CD14-positive monocyte (primary cell): Measurements from ENCODE around the gene CDC42BPB. TPM values are rescaled to one million over a fixed set of nuclear protein-coding genes. Genes with fewer than 3 reads are reported as not detected.

Experiments
- DNase-seq, 3 donors: peaks; one replicate each; pipeline ENCODE4 v3.0.0-alpha.2; 2011 to 2022
- H2AFZ ChIP-seq: 2 replicates; pipeline ENCODE4 v1.6.0; 2012; ENCODE audit warnings: mild to moderate bottlenecking, low read depth, low read length, inconsistent platforms; ENCODE audit not compliant: insufficient read depth, poor library complexity, severe bottlenecking
- H3K27ac ChIP-seq, 2 donors: 1 replicate in 1 of 2; 2 replicates in 1 of 2; pipeline ENCODE4 v1.5.1; 2012 to 2013; ENCODE audit warnings: low read length in 2 of 2, control low read depth in 1 of 2, inconsistent platforms in 1 of 2, low read depth in 1 of 2, mild to moderate bottlenecking in 1 of 2
- H3K27me3 ChIP-seq, 2 donors: one replicate each; pipeline versions ENCODE4 v1.6.0 to v1.6.1; 2011 to 2013; ENCODE audit warnings: low read length in 2 of 2; ENCODE audit not compliant: control insufficient read depth in 2 of 2, insufficient read depth in 2 of 2
- H3K36me3 ChIP-seq, 2 donors: replicated peaks in 1 of 2; 1 replicate in 1 of 2; 2 replicates in 1 of 2; pipeline versions ENCODE4 v1.5.1 to v1.6.1; 2012 to 2013; ENCODE audit warnings: low read length in 2 of 2, control low read depth in 1 of 2, inconsistent platforms in 1 of 2, mild to moderate bottlenecking in 1 of 2; ENCODE audit not compliant: insufficient read depth in 2 of 2, control insufficient read depth in 1 of 2
- H3K4me1 ChIP-seq, 2 donors: 1 replicate in 1 of 2; 2 replicates in 1 of 2; pipeline versions ENCODE4 v1.5.1 to v1.6.1; 2012 to 2013; ENCODE audit warnings: low read length in 2 of 2, control low read depth in 1 of 2, inconsistent platforms in 1 of 2, mild to moderate bottlenecking in 1 of 2, moderate library complexity in 1 of 2; ENCODE audit not compliant: insufficient read depth in 2 of 2, control insufficient read depth in 1 of 2
- H3K4me2 ChIP-seq: replicated peaks from 2 replicates; pipeline ENCODE3; 2012; ENCODE audit warnings: low read length, moderate library complexity, mild to moderate bottlenecking; ENCODE audit not compliant: poor library complexity, severe bottlenecking; ENCODE audit errors: extremely low read depth
- H3K4me3 ChIP-seq, 3 experiments: fragments of 200-600 bp in 1 of 3; sonication (generic) in 1 of 3; replicated peaks in 1 of 3; 1 replicate in 2 of 3; 2 replicates in 1 of 3; pipeline ENCODE4 v1.5.1; 2011 to 2013; ENCODE audit warnings: low read length in 3 of 3, mild to moderate bottlenecking in 3 of 3, control low read depth in 2 of 3, low read depth in 2 of 3, inconsistent platforms in 1 of 3, moderate library complexity in 1 of 3
- H3K79me2 ChIP-seq: 2 replicates; pipeline ENCODE4 v1.6.0; 2012; ENCODE audit warnings: mild to moderate bottlenecking, control low read depth, inconsistent platforms, low read length, moderate library complexity; ENCODE audit not compliant: insufficient read depth
- H3K9ac ChIP-seq: 2 replicates; pipeline ENCODE4 v1.6.0; 2017; ENCODE audit warnings: low read length, mild to moderate bottlenecking; ENCODE audit not compliant: insufficient read depth, poor library complexity, severe bottlenecking
- H3K9me3 ChIP-seq, 2 donors: replicated peaks in 1 of 2; 1 replicate in 1 of 2; 2 replicates in 1 of 2; pipeline versions ENCODE4 v1.5.1 to v1.6.1; 2012 to 2013; ENCODE audit warnings: low read length in 2 of 2, control low read depth in 1 of 2; ENCODE audit not compliant: control insufficient read depth in 1 of 2, insufficient read depth in 1 of 2
- H4K20me1 ChIP-seq: 2 replicates; pipeline ENCODE4 v1.6.0; 2012; ENCODE audit warnings: mild to moderate bottlenecking, low read length, control low read depth, moderate library complexity; ENCODE audit not compliant: insufficient read depth
- H3K27ac Mint-ChIP-seq, 7 donors: one replicate each; pipeline ENCODE4 v1.8.0; 2020; ENCODE audit warnings: mild to moderate bottlenecking in 7 of 7, mixed read lengths in 7 of 7, moderate library complexity in 6 of 7, inconsistent platforms in 2 of 7
- H3K27me3 Mint-ChIP-seq, 3 donors: one replicate each; pipeline ENCODE4 v1.8.0; 2021 to 2022; ENCODE audit warnings: low read depth in 3 of 3, mild to moderate bottlenecking in 3 of 3, mixed read lengths in 3 of 3, moderate library complexity in 3 of 3, inconsistent platforms in 1 of 3
- H3K36me3 Mint-ChIP-seq, 2 donors: one replicate each; pipeline ENCODE4 v1.8.0; 2020; ENCODE audit warnings: mixed read lengths in 2 of 2, inconsistent platforms in 1 of 2, mild to moderate bottlenecking in 1 of 2
- H3K4me1 Mint-ChIP-seq: one replicate; pipeline ENCODE4 v1.8.0; 2020; ENCODE audit warnings: mild to moderate bottlenecking, mixed read lengths
- H3K4me3 Mint-ChIP-seq, 2 donors: one replicate each; pipeline ENCODE4 v1.8.0; 2020; ENCODE audit warnings: mild to moderate bottlenecking in 2 of 2, mixed read lengths in 2 of 2, moderate library complexity in 1 of 2
- H3K9me3 Mint-ChIP-seq, 7 donors: one replicate each; pipeline ENCODE4 v1.8.0; 2020 to 2022; ENCODE audit warnings: mixed read lengths in 7 of 7, mild to moderate bottlenecking in 6 of 7, moderate library complexity in 6 of 7, inconsistent platforms in 2 of 7
- WGBS: methylation state at CpG from one replicate; pipeline ENCODE4 v1.1.5; 2013; ENCODE audit warnings: missing lambda C conversion rate; ENCODE audit not compliant: insufficient coverage; 5-methylcytosine and 5-hydroxymethylcytosine counted together
- intact Hi-C, 2 donors: fragments of 100-400 bp; cut with micrococcal nuclease; formaldehyde crosslinking; loops; one replicate each; pipeline versions ENCODE4 v1.15.0 to v1.15.1; 2023
- polyA plus RNA-seq, 3 donors: library from polyadenylated mRNA; depleted of rRNA in 1 of 3; unstranded in 2 of 3; stranded (reverse) in 1 of 3; fragments of 300-500 nt in 2 of 3; fragments of >200 nt in 1 of 3; fragmentation: Illumina TruSeq in 2 of 3; gene quantifications; 1 replicate in 2 of 3; 2 replicates in 1 of 3; pipeline ENCODE4 v1.2.3, GENCODE V29; 2012 to 2021
- TF ChIP-seq, protein P1 (sequence below): fragments of 200-600 bp; IDR thresholded peaks from one replicate; pipeline ENCODE4 v1.8.0; 2022; ENCODE audit warnings: antibody characterized with exemption, mild to moderate bottlenecking

Gene CDC42BPB
- polyA plus RNA-seq, 3 donors = 0.25 to 19.0 (median 0.60) TPM

DNA sequence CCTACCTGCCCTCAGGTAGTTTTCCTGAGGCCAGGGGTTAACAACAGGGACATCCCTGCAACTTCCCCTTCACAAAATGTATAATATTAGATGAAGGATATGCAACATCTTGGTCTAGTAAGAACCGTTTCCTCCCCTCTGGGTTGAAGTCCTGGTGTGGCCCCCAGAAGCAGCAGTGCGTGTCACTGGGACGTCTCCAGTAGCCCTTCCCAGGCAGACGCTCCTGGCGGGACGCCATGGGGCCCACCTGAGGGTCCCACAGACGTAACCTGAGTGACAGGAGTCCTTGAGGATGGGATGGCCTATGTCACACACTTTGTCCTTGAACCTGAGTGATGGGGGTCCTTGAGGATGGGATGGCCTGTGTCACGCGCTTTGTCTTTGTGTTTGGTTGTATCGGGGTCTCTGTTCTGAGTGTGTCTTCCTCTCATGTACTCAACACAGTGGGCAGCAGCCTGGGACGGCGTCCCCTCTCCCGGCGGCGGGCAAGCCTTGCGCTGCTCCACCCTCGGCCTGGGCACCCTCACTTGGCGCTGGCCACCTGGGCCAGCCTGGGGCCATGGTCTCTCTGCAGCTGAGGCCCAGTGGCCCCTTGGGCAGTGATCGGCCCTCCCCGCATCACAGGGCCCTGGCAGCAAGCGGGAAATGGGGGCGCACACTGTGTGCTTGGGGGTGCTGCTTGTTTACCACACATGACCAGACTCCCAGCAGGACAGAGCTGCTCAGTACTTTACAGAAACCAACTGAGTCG, 149.2 kb downstream of the CDC42BPB start:
- Histone ChIP-seq H3K4me2 (no peak overlapping the region), H3K9me3 (no peaks in the 10 kb centered on the region), H3K4me3 (no peak overlapping the region), H4K20me1 (peaks cover 39% of the 10 kb centered on the region), H3K36me3 (peaks cover 34 to 70% of the 10 kb centered on the region in 2 donors), H3K79me2 (no peaks in the 10 kb centered on the region), H3K4me1 (no peaks in the 10 kb centered on the region), H3K27ac (no peak overlapping the region), H3K27me3 (no peaks in the 10 kb centered on the region), H3K9ac (no peak overlapping the region), H2AFZ (no peak overlapping the region)
- TF ChIP-seq, protein P1, sequence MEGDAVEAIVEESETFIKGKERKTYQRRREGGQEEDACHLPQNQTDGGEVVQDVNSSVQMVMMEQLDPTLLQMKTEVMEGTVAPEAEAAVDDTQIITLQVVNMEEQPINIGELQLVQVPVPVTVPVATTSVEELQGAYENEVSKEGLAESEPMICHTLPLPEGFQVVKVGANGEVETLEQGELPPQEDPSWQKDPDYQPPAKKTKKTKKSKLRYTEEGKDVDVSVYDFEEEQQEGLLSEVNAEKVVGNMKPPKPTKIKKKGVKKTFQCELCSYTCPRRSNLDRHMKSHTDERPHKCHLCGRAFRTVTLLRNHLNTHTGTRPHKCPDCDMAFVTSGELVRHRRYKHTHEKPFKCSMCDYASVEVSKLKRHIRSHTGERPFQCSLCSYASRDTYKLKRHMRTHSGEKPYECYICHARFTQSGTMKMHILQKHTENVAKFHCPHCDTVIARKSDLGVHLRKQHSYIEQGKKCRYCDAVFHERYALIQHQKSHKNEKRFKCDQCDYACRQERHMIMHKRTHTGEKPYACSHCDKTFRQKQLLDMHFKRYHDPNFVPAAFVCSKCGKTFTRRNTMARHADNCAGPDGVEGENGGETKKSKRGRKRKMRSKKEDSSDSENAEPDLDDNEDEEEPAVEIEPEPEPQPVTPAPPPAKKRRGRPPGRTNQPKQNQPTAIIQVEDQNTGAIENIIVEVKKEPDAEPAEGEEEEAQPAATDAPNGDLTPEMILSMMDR = no peak
- Mint-ChIP-seq H3K36me3 (peaks cover 41 to 68% of the 10 kb centered on the region in 2 donors), H3K4me1 (no peaks in the 10 kb centered on the region), H3K9me3 (peaks cover 0 to 4% (median 0%) of the 10 kb centered on the region in 7 donors), H3K27me3 (peaks cover 0 to 2% (median 0%) of the 10 kb centered on the region in 3 donors), H3K4me3 (no peak overlapping the region), H3K27ac (peak overlapping the region in 1 of 7 donors; percentile 50)
- WGBS = 96% methylated on average over 18 of the region's 23 CpGs
- intact Hi-C loops = no loop called here
- DNase-seq = no peak

DNA sequence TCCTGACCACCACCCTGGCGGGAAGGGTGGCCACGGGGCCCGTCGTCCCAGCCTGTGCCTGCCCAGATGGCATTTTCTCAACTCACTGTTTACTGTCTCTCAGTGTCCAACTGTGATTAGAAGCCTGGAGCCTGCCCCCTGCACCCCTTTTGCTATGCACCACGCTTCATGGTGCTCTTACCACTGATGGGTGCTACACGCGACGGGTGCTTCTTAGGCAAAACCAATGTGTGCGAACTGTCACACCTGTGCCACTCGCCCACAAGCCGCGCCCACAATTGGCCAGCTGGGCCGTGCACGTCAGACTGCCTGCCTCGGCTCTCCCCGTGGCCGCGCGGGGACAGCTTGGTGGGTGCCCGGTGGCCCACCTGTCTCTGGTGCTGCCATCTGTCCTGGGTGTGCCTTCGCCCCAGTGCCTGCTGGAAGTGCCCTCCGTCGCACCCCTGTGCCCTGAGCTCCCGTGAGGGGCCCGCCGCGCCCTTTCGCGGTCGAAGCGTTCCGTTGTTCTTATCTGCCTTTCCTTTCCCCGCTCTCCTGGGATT, 150.0 kb downstream of the CDC42BPB start:
- no peak overlapping the region for H2AFZ ChIP-seq
- Mint-ChIP-seq H3K4me1 (no peaks in the 10 kb centered on the region), H3K27me3 (peaks cover 0 to 2% (median 0%) of the 10 kb centered on the region in 3 donors), H3K27ac (peak overlapping the region in 1 of 7 donors; percentile 32), H3K9me3 (peaks cover 0 to 3% (median 0%) of the 10 kb centered on the region in 7 donors), H3K36me3 (peaks cover 47 to 73% of the 10 kb centered on the region in 2 donors), H3K4me3 (no peak overlapping the region)
- H3K9ac ChIP-seq = no peak overlapping the region
- no peak overlapping the region for H3K4me3 ChIP-seq
- no peaks in the 10 kb centered on the region for H3K9me3 ChIP-seq
- 99% methylated on average over 33 of the region's 33 CpGs for WGBS
- H3K4me1 ChIP-seq = no peaks in the 10 kb centered on the region
- no peak for DNase-seq
- no peak overlapping the region for H3K27ac ChIP-seq
- peaks cover 41% of the 10 kb centered on the region for H4K20me1 ChIP-seq
- TF ChIP-seq, protein P1 = no peak
- H3K27me3 ChIP-seq = no peaks in the 10 kb centered on the region
- no peak overlapping the region for H3K4me2 ChIP-seq
- peaks cover 42 to 77% of the 10 kb centered on the region in 2 donors for H3K36me3 ChIP-seq
- H3K79me2 ChIP-seq = no peaks in the 10 kb centered on the region
- intact Hi-C loops = no loop called here
